PC-3 (cell line): Measurements from ENCODE around the gene PCGF2. TPM values are rescaled to one million over a fixed set of nuclear protein-coding genes. Genes with fewer than 3 reads are reported as not detected.

ENCODE experiments used
- ATAC-seq: fragments of 200-7000 bp; cut with Tn5 transposase; 2 replicates; pipeline ENCODE4 v1.9.1; 2020; ENCODE audit warnings: mild to moderate bottlenecking, moderate library complexity
- BruUV-seq: library from RNA; stranded (reverse); fragments of 400-500 nt; replicated peaks from 2 replicates; lab custom pipeline; 2021; lab: Mats Ljungman, UMichigan
- CTCF ChIA-PET: fragments of 300-600 bp; sonication (Branson Sonifier 250); formaldehyde crosslinking; loops from one replicate; lab custom pipeline; 2022; ENCODE audit warnings: antibody characterized with exemption; lab: Charles Lee
- POLR2A ChIA-PET: fragments of 300-600 bp; sonication (Branson Sonifier 250); formaldehyde crosslinking; loops from one replicate; lab custom pipeline; 2022; ENCODE audit warnings: antibody characterized with exemption; ENCODE audit not compliant: unreplicated experiment; lab: Charles Lee
- DNase-seq: peaks from one replicate; pipeline ENCODE4 v3.0.0-alpha.2; 2015
- H2AFZ ChIP-seq: fragments of 300-600 bp; sonication (generic); 2 replicates; pipeline ENCODE4 v1.6.0; 2016; ENCODE audit warnings: antibody characterized with exemption, low read length
- H3F3A ChIP-seq: fragments of 300-600 bp; sonication (generic); one replicate; pipeline ENCODE4 v1.6.0; 2017; ENCODE audit warnings: antibody characterized with exemption, low read length, control low read depth, mild to moderate bottlenecking; ENCODE audit not compliant: unreplicated experiment
- H3K27ac ChIP-seq: fragments of 300-600 bp; sonication (generic); 2 replicates; pipeline ENCODE4 v1.5.1; 2016; ENCODE audit warnings: mild to moderate bottlenecking, low read length
- H3K27me3 ChIP-seq: fragments of 300-600 bp; sonication (generic); 2 replicates; pipeline ENCODE4 v1.6.1; 2016; ENCODE audit warnings: low read length, mixed read lengths
- H3K36me3 ChIP-seq: fragments of 300-600 bp; sonication (generic); 2 replicates; pipeline ENCODE4 v1.6.1; 2016; ENCODE audit warnings: low read depth, mixed run types, low read length, mixed read lengths
- H3K4me1 ChIP-seq: fragments of 300-600 bp; sonication (generic); 2 replicates; pipeline ENCODE4 v1.5.1; 2016; ENCODE audit warnings: low read length; ENCODE audit not compliant: insufficient read depth
- H3K4me2 ChIP-seq: fragments of 300-600 bp; sonication (generic); 2 replicates; pipeline ENCODE4 v1.6.0; 2016; ENCODE audit warnings: low read length
- H3K4me3 ChIP-seq: fragments of 300-600 bp; sonication (generic); 2 replicates; pipeline ENCODE4 v1.5.1; 2016; ENCODE audit warnings: mild to moderate bottlenecking, low read length, mixed read lengths
- H3K79me2 ChIP-seq: fragments of 300-600 bp; sonication (generic); 2 replicates; pipeline ENCODE4 v1.6.1; 2017; ENCODE audit warnings: low read length, mixed read lengths
- H3K9ac ChIP-seq: fragments of 300-600 bp; sonication (generic); 2 replicates; pipeline ENCODE4 v1.6.0; 2016; ENCODE audit warnings: mild to moderate bottlenecking, low read length
- H3K9me2 ChIP-seq: fragments of 300-600 bp; sonication (generic); replicated peaks from 2 replicates; pipeline ENCODE4 v1.6.1; 2016; ENCODE audit warnings: mixed run types, low read length, mixed read lengths
- H3K9me3 ChIP-seq: fragments of 300-600 bp; sonication (generic); 2 replicates; pipeline ENCODE4 v1.6.1; 2016; ENCODE audit warnings: low read length, mixed read lengths
- H4K20me1 ChIP-seq: fragments of 300-600 bp; sonication (generic); 2 replicates; pipeline ENCODE4 v1.6.1; 2016; ENCODE audit warnings: low read length, mixed read lengths
- CTCF ChIP-seq: fragments of 300-600 bp; sonication (generic); conservative IDR thresholded peaks from 2 replicates; pipeline ENCODE4 v1.5.1; 2017; ENCODE audit warnings: antibody characterized with exemption, low read depth, mild to moderate bottlenecking, low read length
- EZH2 ChIP-seq: fragments of 300-600 bp; sonication (generic); IDR thresholded peaks from one replicate; pipeline ENCODE4 v1.6.1; 2017; ENCODE audit warnings: antibody characterized with exemption, mild to moderate bottlenecking, low read length; ENCODE audit not compliant: unreplicated experiment
- EZH2phosphoT487 ChIP-seq: fragments of 300-600 bp; sonication (generic); IDR thresholded peaks from 2 replicates; pipeline ENCODE4 v1.6.1; 2018; ENCODE audit warnings: mild to moderate bottlenecking, antibody characterized with exemption, low read length, borderline replicate concordance
- intact Hi-C: fragments of 100-400 bp; cut with micrococcal nuclease; formaldehyde crosslinking; loops from 2 replicates; pipeline ENCODE4 v1.9.0; 2023
- total RNA-seq: library from RNA; depleted of rRNA; stranded (reverse); fragments of >200 nt; gene quantifications from 2 replicates; pipeline ENCODE4 v1.2.3, GENCODE V29; 2014

Gene PCGF2
- total RNA-seq, 1 experiment from 2014 or later, result 14.1 TPM

GRCh38 chr17:38697061-38697820, 50.9 kb downstream of the PCGF2 start:
- no peak overlapping the region for H3K27ac ChIP-seq
- no peaks in the 10 kb centered on the region for H3F3A ChIP-seq
- H3K36me3 ChIP-seq, result no peaks in the 10 kb centered on the region
- no peak overlapping the region for H3K9ac ChIP-seq
- BruUV-seq, result no TSS peak
- POLR2A ChIA-PET, result no interaction called here
- CTCF ChIA-PET, result no interaction called here
- H3K4me1 ChIP-seq, result peaks cover 6% of the 10 kb centered on the region; the same call in 1 of the 2 replicates
- intact Hi-C loops, result no loop called here
- no peak overlapping the region for H2AFZ ChIP-seq
- no peaks in the 10 kb centered on the region for H4K20me1 ChIP-seq
- DNase-seq (no peak), ATAC-seq (no peak)
- no peaks in the 10 kb centered on the region for H3K27me3 ChIP-seq
- TF ChIP-seq EZH2, result no peak
- TF ChIP-seq EZH2phosphoT487, result no peak
- TF ChIP-seq CTCF, result no peak
- no peak overlapping the region for H3K4me2 ChIP-seq
- no peaks in the 10 kb centered on the region for H3K79me2 ChIP-seq
- H3K9me2 ChIP-seq, result no peaks in the 10 kb centered on the region
- H3K9me3 ChIP-seq, result no peaks in the 10 kb centered on the region
- no peak overlapping the region for H3K4me3 ChIP-seq

DNA sequence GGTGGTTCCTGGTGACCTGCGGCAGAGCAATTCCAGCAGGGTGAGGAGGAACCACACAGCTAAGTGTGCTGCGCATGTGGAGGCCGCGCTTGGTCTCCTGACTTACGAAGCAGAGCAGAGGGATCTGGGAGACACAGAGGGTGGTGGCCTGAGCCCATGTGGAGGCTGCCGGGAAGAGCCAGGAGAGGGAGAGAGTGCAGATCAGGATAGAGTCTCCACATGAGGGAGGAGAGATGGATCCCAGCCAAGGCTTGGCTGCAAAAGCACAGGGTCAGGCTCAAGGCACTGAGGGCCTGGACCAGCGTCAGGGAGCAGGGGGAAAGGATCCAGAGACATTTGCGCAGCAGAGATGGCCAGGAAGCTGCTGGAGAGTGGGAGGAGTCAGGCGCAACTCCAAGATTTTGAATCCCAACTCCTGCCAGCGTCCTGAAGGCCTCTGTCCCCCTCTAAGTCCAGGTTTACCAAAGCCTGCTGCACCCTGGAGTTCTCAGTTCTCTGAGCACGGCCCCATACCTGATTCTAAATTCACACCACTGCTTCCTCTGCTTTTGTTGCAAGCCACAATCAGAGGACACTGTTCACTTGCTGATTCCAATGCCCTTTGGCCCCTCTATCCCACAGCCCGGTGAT, 54.3 kb downstream of the PCGF2 start:
- ATAC-seq (no peak), DNase-seq (no peak)
- Histone ChIP-seq H3K27ac (no peak overlapping the region), H3K9ac (no peak overlapping the region), H3K9me3 (no peaks in the 10 kb centered on the region), H4K20me1 (no peaks in the 10 kb centered on the region), H3K36me3 (no peaks in the 10 kb centered on the region), H3K27me3 (no peaks in the 10 kb centered on the region), H3K9me2 (no peaks in the 10 kb centered on the region), H3K4me1 (no peaks in the 10 kb centered on the region), H3F3A (no peaks in the 10 kb centered on the region), H3K4me3 (no peak overlapping the region), H3K4me2 (no peak overlapping the region), H3K79me2 (no peaks in the 10 kb centered on the region), H2AFZ (no peak overlapping the region)
- no TSS peak for BruUV-seq
- intact Hi-C loops, result no loop called here
- CTCF ChIA-PET, result no interaction called here
- POLR2A ChIA-PET, result no interaction called here
- TF ChIP-seq EZH2 (no peak), CTCF (no peak), EZH2phosphoT487 (no peak)

DNA sequence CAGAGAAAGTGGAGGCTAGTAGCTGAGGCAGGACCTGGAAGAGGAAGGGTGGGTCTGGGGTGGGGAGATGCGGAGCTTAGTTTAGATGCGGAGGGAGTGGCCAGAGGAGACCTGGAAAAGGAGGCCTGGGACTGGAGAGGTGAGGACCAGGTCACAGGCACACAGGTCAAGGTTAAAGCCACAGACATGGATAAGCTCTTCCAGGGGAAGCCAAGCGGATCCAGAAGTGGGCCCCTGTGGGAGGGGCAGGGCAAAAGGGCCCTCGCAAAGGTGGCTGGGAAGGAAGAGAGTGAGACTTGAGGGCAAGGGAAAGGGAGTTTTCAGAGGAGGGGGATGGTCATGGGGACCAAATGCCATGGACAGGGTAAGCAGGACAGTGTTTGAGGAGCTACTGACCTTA, 57.0 kb downstream of the PCGF2 start:
- Histone ChIP-seq H3K79me2 (no peaks in the 10 kb centered on the region), H3K4me1 (no peaks in the 10 kb centered on the region), H3K36me3 (no peaks in the 10 kb centered on the region), H4K20me1 (no peaks in the 10 kb centered on the region), H2AFZ (no peak overlapping the region), H3K9ac (no peak overlapping the region), H3K27ac (no peak overlapping the region), H3K9me3 (no peaks in the 10 kb centered on the region), H3K4me2 (no peak overlapping the region), H3K9me2 (no peaks in the 10 kb centered on the region), H3F3A (no peaks in the 10 kb centered on the region), H3K27me3 (no peaks in the 10 kb centered on the region), H3K4me3 (no peak overlapping the region)
- ChIA-PET POLR2A (no interaction called here), CTCF (interaction anchor here (0.6 kb wide), 1 partner anchor 292 kb away, joined by 4 read pairs; no protein-coding TSS in a partner anchor)
- no TSS peak for BruUV-seq
- intact Hi-C loops, result no loop called here
- ATAC-seq, result no peak
- no peak for DNase-seq
- TF ChIP-seq EZH2phosphoT487 (no peak), CTCF (no peak), EZH2 (no peak)
